Esophagus muscularis mucosa (tissue), 4 donors: Measurements from ENCODE around the gene ACYP1. TPM values are rescaled to one million over a fixed set of nuclear protein-coding genes. Genes with fewer than 3 reads are reported as not detected.

Experiments used
- DNase-seq: peaks from one replicate; pipeline ENCODE4 v3.0.0-alpha.2; 2017; ENCODE audit errors: extremely low spot score
- H3K27ac ChIP-seq, 4 donors: fragments of 200-600 bp; sonication (generic); replicated peaks in 1 of 4; 1 replicate in 3 of 4; 2 replicates in 1 of 4; pipeline ENCODE4 v1.5.1; 2016 to 2019; ENCODE audit warnings: mild to moderate bottlenecking in 1 of 4
- H3K27me3 ChIP-seq, 4 donors: fragments of 200-600 bp; sonication (generic); one replicate each; pipeline versions ENCODE4 v1.5.1 to v1.6.0; 2016 to 2019
- H3K36me3 ChIP-seq, 4 donors: fragments of 200-600 bp; sonication (generic); one replicate each; pipeline ENCODE4 v1.5.1; 2016 to 2019
- H3K4me1 ChIP-seq, 4 donors: fragments of 200-600 bp; sonication (generic); one replicate each; pipeline ENCODE4 v1.5.1; 2016 to 2019
- H3K4me3 ChIP-seq, 4 donors: fragments of 200-600 bp; sonication (generic); 1 replicate in 2 of 4; 2 replicates in 2 of 4; pipeline ENCODE4 v1.5.1; 2016 to 2019; ENCODE audit warnings: mild to moderate bottlenecking in 4 of 4, moderate library complexity in 1 of 4
- H3K9me3 ChIP-seq, 4 donors: fragments of 200-600 bp; sonication (generic); 1 replicate in 3 of 4; 2 replicates in 1 of 4; pipeline ENCODE4 v1.5.1; 2016 to 2019
- CTCF ChIP-seq, 3 experiments: fragments of 200-600 bp in 2 of 3; fragments of 450-650 bp in 1 of 3; sonication (generic) in 2 of 3; IDR thresholded peaks; one replicate each; pipeline ENCODE4 v1.5.1; 2017 to 2019; ENCODE audit warnings: antibody characterized with exemption in 3 of 3, mild to moderate bottlenecking in 2 of 3, moderate library complexity in 1 of 3
- EP300 ChIP-seq: sonication (generic); formaldehyde crosslinking; IDR thresholded peaks from one replicate; pipeline ENCODE4 v1.6.1; 2017; ENCODE audit warnings: antibody characterized with exemption
- POLR2A ChIP-seq: fragments of 450-650 bp; IDR thresholded peaks from one replicate; pipeline ENCODE4 v1.6.1; 2017; ENCODE audit warnings: antibody characterized with exemption, moderate library complexity, mild to moderate bottlenecking, low read depth
- POLR2AphosphoS5 ChIP-seq, 2 donors: sonication (generic); formaldehyde crosslinking; IDR thresholded peaks; one replicate each; pipeline ENCODE4 v1.6.1; 2017; ENCODE audit warnings: antibody characterized with exemption in 2 of 2
- WGBS: methylation state at CpG from one replicate; pipeline ENCODE4 v1.1.5; 2018; 5-methylcytosine and 5-hydroxymethylcytosine counted together
- intact Hi-C: fragments of 100-400 bp; cut with DNase I; formaldehyde crosslinking; loops from one replicate; pipeline ENCODE4 v1.15.1; 2023
- total RNA-seq, 4 donors: library from RNA; depleted of rRNA; stranded (reverse); fragments of >200 nt; gene quantifications; one replicate each; pipeline versions ENCODE4 v1.1.0 to v1.2.1, GENCODE V29; 2016

ACYP1 gene
- total RNA-seq, 4 donors from 2014 or later: 9.1 to 20.3 (median 16.9) TPM

- intact Hi-C loops: no loop called here
- Histone ChIP-seq H3K27ac (no peak overlapping the region), H3K4me3 (no peak overlapping the region), H3K36me3 (peaks cover 0 to 17% (median 6%) of the 10 kb centered on the region in 4 donors), H3K4me1 (peaks cover 0 to 37% (median 27%) of the 10 kb centered on the region in 4 donors), H3K9me3 (no peaks in the 10 kb centered on the region), H3K27me3 (no peaks in the 10 kb centered on the region)
- no peak for TF ChIP-seq POLR2AphosphoS5 (IDR thresholded peaks at IDR 0.05)
- no peak for TF ChIP-seq EP300
- TF ChIP-seq POLR2A: no peak
- no peak for TF ChIP-seq CTCF (IDR thresholded peaks at IDR 0.05)
- no peak for DNase-seq
Observed at GRCh38 chr14:75077794-75078193, 14.0 kb upstream of the ACYP1 start.

GRCh38 chr14:75070383-75070782 is 6.6 kb upstream of the ACYP1 start:
- TF ChIP-seq CTCF (IDR thresholded peaks at IDR 0.05) (no peak), POLR2AphosphoS5 (IDR thresholded peaks at IDR 0.05) (peak; percentile 27 to 42)
- no peaks in the 10 kb centered on the region for H3K36me3 ChIP-seq
- no peaks in the 10 kb centered on the region for H3K9me3 ChIP-seq
- peak overlapping the region; percentile 86 to 94 (median 90) for H3K27ac ChIP-seq
- intact Hi-C loops: no loop called here
- peak overlapping the region in 3 of 4 donors; percentile 58 to 63 (median 61) for H3K4me3 ChIP-seq
- H3K27me3 ChIP-seq: no peaks in the 10 kb centered on the region
- peaks cover 22 to 54% (median 38%) of the 10 kb centered on the region in 4 donors for H3K4me1 ChIP-seq
- WGBS: 55% methylated on average over 9 of the region's 9 CpGs
- DNase-seq: no peak

- TF ChIP-seq POLR2A (no peak), EP300 (no peak), POLR2AphosphoS5 (IDR thresholded peaks at IDR 0.05) (no peak), CTCF (IDR thresholded peaks at IDR 0.05) (no peak)
- no peaks in the 10 kb centered on the region for H3K36me3 ChIP-seq
- H3K27me3 ChIP-seq: no peaks in the 10 kb centered on the region
- H3K4me3 ChIP-seq: peak overlapping the region; percentile 58 to 63 (median 60)
- no peaks in the 10 kb centered on the region for H3K9me3 ChIP-seq
- no peak for DNase-seq
- peak overlapping the region; percentile 86 to 94 (median 90) for H3K27ac ChIP-seq
- peaks cover 22 to 54% (median 38%) of the 10 kb centered on the region in 4 donors for H3K4me1 ChIP-seq
- WGBS: 19% methylated on average over 3 of the region's 12 CpGs
- intact Hi-C loops: no loop called here
Observed at GRCh38 chr14:75069811-75070145, 6.0 kb upstream of the ACYP1 start.

GRCh38 chr14:75069121-75069810 is 5.4 kb upstream of the ACYP1 start, which contains the start of gene ZC2HC1C:
Gene ZC2HC1C (plus strand): TSS chr14:75069641. CDS start chr14:75070574, 933 bp downstream.
- Histone ChIP-seq H3K27me3 (no peaks in the 10 kb centered on the region), H3K4me1 (peaks cover 24 to 59% (median 41%) of the 10 kb centered on the region in 4 donors), H3K36me3 (no peaks in the 10 kb centered on the region), H3K4me3 (peak within 1 kb of the TSS; percentile 58 to 63 (median 60)), H3K27ac (peak within 1 kb of the TSS; percentile 86 to 94 (median 90)), H3K9me3 (no peaks in the 10 kb centered on the region)
- peak; percentile 98 for DNase-seq
- WGBS: under 1% methylated on average over 35 of the region's 58 CpGs
- TF ChIP-seq POLR2A: peak; percentile 29
- TF ChIP-seq EP300: no peak
- peak; percentile 83 to 96 for TF ChIP-seq POLR2AphosphoS5 (IDR thresholded peaks at IDR 0.05)
- TF ChIP-seq CTCF (IDR thresholded peaks at IDR 0.05): peak in 1 of 3 experiments; percentile 14
- intact Hi-C loops: no loop called here
